KMS-11 (cell line): ENCODE data around the gene SVOPL.
"Not testable (repeated sequence)": the region's sequence is repeated elsewhere in the genome, so short reads cannot be mapped to it uniquely, and the experiment has no call there.

Source experiments
- H2AFZ ChIP-seq: fragments of 200-600 bp; sonication (generic); 2 replicates; pipeline ENCODE4 v1.6.1; 2016; ENCODE audit warnings: antibody characterized with exemption, mixed run types, low read depth
- H3K27ac ChIP-seq: fragments of 200-600 bp; sonication (generic); 2 replicates; pipeline ENCODE4 v1.6.1; 2016; ENCODE audit warnings: mild to moderate bottlenecking, mixed run types
- H3K27me3 ChIP-seq: fragments of 200-600 bp; sonication (generic); 2 replicates; pipeline ENCODE4 v1.6.1; 2017; ENCODE audit warnings: mild to moderate bottlenecking, low read depth, mixed run types, moderate library complexity; ENCODE audit not compliant: insufficient read depth
- H3K36me3 ChIP-seq: fragments of 200-600 bp; sonication (generic); 2 replicates; pipeline ENCODE4 v1.6.1; 2017; ENCODE audit warnings: mild to moderate bottlenecking, mixed run types; ENCODE audit not compliant: insufficient read depth
- H3K4me1 ChIP-seq: fragments of 200-600 bp; sonication (generic); 2 replicates; pipeline ENCODE4 v1.6.1; 2016; ENCODE audit warnings: mild to moderate bottlenecking, low read depth, mixed run types; ENCODE audit not compliant: poor library complexity, severe bottlenecking
- H3K4me2 ChIP-seq: fragments of 200-600 bp; sonication (generic); 2 replicates; pipeline ENCODE4 v1.7.0; 2016; ENCODE audit warnings: mild to moderate bottlenecking, mixed run types
- H3K4me3 ChIP-seq: fragments of 200-600 bp; sonication (generic); IDR thresholded peaks from 2 replicates; pipeline ENCODE4 v1.6.1; 2017; ENCODE audit warnings: low read depth, low read length, mixed read lengths; ENCODE audit not compliant: insufficient read depth
- H3K79me2 ChIP-seq: fragments of 200-600 bp; sonication (generic); 2 replicates; pipeline ENCODE4 v1.6.1; 2016; ENCODE audit warnings: low read depth, mixed run types; ENCODE audit not compliant: insufficient read depth
- H3K9ac ChIP-seq: fragments of 200-600 bp; sonication (generic); 2 replicates; pipeline ENCODE4 v1.6.1; 2016; ENCODE audit warnings: mild to moderate bottlenecking, mixed run types
- H4K20me1 ChIP-seq: fragments of 200-600 bp; sonication (generic); 2 replicates; pipeline ENCODE4 v1.6.1; 2016; ENCODE audit warnings: mild to moderate bottlenecking, mixed run types; ENCODE audit not compliant: insufficient read depth
- TF ChIP-seq, protein P1 (sequence below): fragments of 200-600 bp; sonication (generic); conservative IDR thresholded peaks from 2 replicates; pipeline ENCODE4 v1.6.1; 2017; ENCODE audit warnings: low read depth, mild to moderate bottlenecking, antibody characterized with exemption, low read length, moderate library complexity, mixed read lengths

Gene SVOPL

DNA sequence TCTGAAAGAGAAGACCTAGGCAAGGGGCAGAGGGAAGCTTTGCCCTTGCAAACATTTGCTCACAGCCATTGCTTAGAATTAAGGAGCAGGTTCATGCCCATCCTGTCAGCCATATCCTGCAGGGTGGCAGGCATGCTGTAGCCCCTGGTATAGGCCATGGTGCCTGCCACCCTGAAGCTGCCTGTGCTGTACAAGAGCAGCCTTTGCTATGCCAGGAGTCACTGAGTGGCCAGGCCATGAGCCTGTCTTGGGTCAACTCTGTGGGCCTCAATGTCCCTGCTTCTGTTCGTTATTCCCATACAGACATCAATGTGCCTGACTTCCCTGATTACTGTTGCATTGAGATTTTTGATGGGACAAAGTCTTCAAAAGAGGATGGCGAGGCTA is 368 bp upstream of the SVOPL start:
- Histone ChIP-seq H3K79me2 (no peaks in the 10 kb centered on the region), H3K4me2 (no peak overlapping the region), H2AFZ (no peak overlapping the region), H3K4me1 (no peaks in the 10 kb centered on the region), H3K9ac (no peak overlapping the region), H3K27me3 (no peaks in the 10 kb centered on the region), H4K20me1 (no peaks in the 10 kb centered on the region), H3K4me3 (no peak overlapping the region), H3K36me3 (no peaks in the 10 kb centered on the region), H3K27ac (no peak overlapping the region)
- TF ChIP-seq, protein P1, sequence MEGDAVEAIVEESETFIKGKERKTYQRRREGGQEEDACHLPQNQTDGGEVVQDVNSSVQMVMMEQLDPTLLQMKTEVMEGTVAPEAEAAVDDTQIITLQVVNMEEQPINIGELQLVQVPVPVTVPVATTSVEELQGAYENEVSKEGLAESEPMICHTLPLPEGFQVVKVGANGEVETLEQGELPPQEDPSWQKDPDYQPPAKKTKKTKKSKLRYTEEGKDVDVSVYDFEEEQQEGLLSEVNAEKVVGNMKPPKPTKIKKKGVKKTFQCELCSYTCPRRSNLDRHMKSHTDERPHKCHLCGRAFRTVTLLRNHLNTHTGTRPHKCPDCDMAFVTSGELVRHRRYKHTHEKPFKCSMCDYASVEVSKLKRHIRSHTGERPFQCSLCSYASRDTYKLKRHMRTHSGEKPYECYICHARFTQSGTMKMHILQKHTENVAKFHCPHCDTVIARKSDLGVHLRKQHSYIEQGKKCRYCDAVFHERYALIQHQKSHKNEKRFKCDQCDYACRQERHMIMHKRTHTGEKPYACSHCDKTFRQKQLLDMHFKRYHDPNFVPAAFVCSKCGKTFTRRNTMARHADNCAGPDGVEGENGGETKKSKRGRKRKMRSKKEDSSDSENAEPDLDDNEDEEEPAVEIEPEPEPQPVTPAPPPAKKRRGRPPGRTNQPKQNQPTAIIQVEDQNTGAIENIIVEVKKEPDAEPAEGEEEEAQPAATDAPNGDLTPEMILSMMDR: no peak

DNA sequence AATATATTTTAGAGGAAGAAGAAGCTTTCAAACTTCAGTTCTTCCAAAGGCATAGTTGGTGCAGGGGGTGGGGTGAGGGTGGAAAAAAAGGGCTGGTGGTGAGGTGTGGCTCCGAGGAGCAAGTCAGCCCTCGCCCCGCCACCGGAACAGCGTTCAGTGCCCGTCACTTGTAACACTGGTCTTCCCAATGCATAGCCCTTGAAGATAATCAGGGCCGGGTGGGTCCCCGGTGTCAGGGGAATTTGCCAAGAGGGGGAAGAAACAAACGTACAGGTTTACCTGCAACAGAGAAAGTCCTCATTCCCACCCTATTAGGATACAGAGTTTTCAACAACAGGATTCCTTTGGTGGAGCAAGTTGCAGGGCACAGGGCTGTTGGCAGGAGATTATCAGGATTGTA is 1.5 kb downstream of the SVOPL start:
- no peaks in the 10 kb centered on the region for H3K79me2 ChIP-seq
- H3K4me1 ChIP-seq: no peaks in the 10 kb centered on the region
- H2AFZ ChIP-seq: no peak overlapping the region
- no peak overlapping the region for H3K4me2 ChIP-seq
- no peak overlapping the region for H3K4me3 ChIP-seq
- no peaks in the 10 kb centered on the region for H4K20me1 ChIP-seq
- no peaks in the 10 kb centered on the region for H3K27me3 ChIP-seq
- no peak overlapping the region for H3K27ac ChIP-seq
- no peaks in the 10 kb centered on the region for H3K36me3 ChIP-seq
- H3K9ac ChIP-seq: no peak overlapping the region
- TF ChIP-seq, protein P1: no peak

DNA sequence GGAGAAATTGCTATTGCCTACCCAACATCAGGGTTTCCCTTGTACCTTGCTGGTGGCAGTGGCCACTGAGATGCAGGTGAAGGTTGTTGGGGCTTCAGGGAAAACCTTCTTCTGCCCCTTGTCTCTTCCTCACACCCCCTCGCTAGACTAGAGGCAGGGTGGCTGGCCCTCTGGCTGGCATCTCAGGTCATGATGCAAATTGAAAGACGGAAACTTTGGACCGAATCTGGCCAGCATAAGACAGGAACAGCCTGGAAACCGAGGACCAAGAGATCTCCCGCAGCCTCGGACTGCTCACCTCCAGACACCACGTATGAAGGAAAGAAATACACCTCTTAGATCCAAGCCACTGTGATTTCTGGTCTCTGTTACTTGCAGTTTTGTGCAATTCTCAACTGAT is 2.9 kb downstream of the SVOPL start:
- H3K4me1 ChIP-seq: no peaks in the 10 kb centered on the region
- no peaks in the 10 kb centered on the region for H4K20me1 ChIP-seq
- H3K79me2 ChIP-seq: no peaks in the 10 kb centered on the region
- H3K4me2 ChIP-seq: no peak overlapping the region
- no peak overlapping the region for H3K9ac ChIP-seq
- TF ChIP-seq, protein P1: no peak
- H3K27me3 ChIP-seq: no peaks in the 10 kb centered on the region
- H3K36me3 ChIP-seq: no peaks in the 10 kb centered on the region
- H3K4me3 ChIP-seq: no peak overlapping the region
- H3K27ac ChIP-seq: no peak overlapping the region
- H2AFZ ChIP-seq: no peak overlapping the region

DNA sequence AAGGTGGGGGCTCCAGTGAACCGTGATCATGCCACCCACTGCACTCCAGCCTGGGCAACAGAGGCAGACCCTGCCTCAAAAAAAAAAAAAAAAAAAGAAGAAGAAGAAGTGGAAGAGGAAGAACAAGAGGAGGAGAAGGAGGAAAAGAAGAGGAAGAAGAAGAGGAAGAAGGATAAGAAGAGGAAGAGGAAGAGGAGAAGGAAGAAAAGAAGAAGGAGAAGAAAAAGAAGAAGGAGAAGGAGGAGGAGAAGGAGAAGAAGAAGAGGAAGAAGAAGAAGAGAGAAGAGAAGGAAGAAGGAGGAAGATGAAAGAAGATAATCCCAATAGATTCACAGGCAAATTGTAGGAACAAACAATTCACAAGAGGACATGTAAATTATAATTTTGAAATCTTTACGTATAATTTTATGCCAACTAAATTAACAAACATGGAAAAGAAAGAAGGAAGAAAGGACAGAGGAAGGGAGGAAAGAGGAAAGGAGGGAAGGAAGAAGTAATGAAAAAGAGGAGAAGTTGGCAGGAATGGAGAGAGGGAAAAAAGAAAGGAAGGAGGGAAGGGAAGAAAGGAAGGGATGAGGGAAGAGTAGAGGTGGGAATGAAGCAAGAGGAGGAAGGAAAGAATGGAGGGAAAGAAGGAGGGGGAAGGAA is 3.5 kb downstream of the SVOPL start:
- Histone ChIP-seq H3K79me2 (no peaks in the 10 kb centered on the region), H3K36me3 (no peaks in the 10 kb centered on the region), H2AFZ (no peak overlapping the region), H3K9ac (no peak overlapping the region), H3K27ac (no peak overlapping the region), H3K4me1 (no peaks in the 10 kb centered on the region), H4K20me1 (no peaks in the 10 kb centered on the region), H3K4me2 (no peak overlapping the region), H3K27me3 (no peaks in the 10 kb centered on the region), H3K4me3 (no peak overlapping the region)
- TF ChIP-seq, protein P1: no peak

DNA sequence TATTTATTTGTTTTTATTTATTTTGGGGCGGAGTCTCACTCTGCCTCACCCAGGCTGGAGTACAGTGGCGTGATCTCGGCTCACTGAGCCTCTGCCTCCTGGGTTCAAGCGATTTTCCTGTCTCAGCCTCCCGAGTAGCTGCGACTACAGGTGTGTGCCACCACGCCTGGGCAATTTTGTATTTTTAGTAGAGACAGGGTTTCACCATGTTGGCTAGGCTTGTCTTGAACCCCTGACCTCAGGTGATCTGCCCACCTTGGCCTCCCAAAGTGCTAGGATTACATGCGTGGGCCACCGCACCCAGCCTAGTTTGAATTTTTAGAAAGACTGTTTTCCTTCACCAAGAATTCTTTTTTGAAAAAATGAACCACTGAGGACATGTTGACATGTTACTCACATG is 5.4 kb downstream of the SVOPL start:
- not testable (repeated sequence) for H3K27ac ChIP-seq, H3K79me2 ChIP-seq, H3K4me2 ChIP-seq, H3K27me3 ChIP-seq, H2AFZ ChIP-seq, H3K4me1 ChIP-seq, H3K4me3 ChIP-seq, H3K9ac ChIP-seq, H4K20me1 ChIP-seq, H3K36me3 ChIP-seq
